ENCODE data around the gene BRCC3. TPM values are rescaled to one million over a fixed set of nuclear protein-coding genes. Genes with fewer than 3 reads are reported as not detected.

The BRCC3 gene
- total RNA-seq, 1 donor from 2014 or later, result 21.8 TPM

DNA sequence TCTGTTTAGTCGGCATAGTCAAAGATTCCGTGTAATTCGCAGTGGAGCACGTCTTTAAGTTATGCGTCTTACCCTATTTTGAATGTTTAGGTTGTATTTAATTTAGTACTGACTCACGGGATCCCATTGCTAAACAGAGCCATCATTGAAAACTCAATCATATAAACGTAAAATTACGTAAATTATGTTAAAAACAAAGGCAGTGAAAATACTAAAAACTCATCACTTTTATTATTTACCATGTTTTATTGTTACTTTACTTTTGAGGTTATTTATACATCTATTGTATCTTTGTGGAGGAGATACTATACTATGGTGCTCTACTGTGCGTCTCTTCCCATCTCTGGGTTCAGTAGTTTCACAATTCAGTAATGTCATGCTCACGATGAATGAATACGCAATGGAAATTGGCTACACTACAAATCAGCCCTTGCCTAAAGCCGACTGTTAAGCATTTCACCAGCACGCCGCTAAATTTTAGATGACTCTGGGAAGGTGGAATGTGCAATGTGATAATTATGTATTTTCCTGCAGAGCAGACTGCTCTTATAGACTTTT lies 43.7 kb upstream of the BRCC3 start:
- no peaks in the 10 kb centered on the region for H3K9me3 ChIP-seq (ENCODE audit: insufficient read depth, low read depth, low read length)

DNA sequence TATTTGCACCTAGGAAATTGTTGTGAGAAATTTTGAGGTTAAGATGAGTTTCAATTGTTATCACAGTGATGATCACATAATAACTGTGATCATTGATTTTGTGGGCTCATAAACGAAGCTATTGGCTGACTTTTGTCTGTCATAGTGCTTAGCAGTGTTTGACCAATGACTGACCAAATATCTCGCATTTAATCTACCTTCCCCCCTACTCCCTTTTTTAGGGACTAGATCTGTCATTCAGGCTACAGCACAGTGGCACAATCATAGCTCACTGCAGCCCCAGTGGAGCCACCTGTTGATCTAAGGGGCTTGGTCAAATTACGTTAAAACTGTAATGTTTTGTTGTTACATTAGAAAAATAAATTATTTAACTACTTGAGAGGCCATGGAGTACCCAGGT lies 43.2 kb upstream of the BRCC3 start:
- Histone ChIP-seq H3K4me2 (ENCODE audit: low read length) (peak overlapping the region; percentile 91), H2AFZ (ENCODE audit: low read depth, low read length) (no peak overlapping the region), H3K4me1 (ENCODE audit: insufficient read depth, low read length) (peaks cover 3% of the 10 kb centered on the region), H3K79me2 (ENCODE audit: insufficient read depth, low read length) (peaks cover 22% of the 10 kb centered on the region), H3K4me3 (ENCODE audit: insufficient read depth, low read depth, low read length) (peak overlapping the region; percentile 87), H3K9me3 (ENCODE audit: insufficient read depth, low read depth, low read length) (no peaks in the 10 kb centered on the region), H3K27me3 (ENCODE audit: insufficient read depth, low read length) (no peaks in the 10 kb centered on the region), H4K20me1 (ENCODE audit: insufficient read depth, low read length) (no peaks in the 10 kb centered on the region), H3K36me3 (ENCODE audit: insufficient read depth, low read length) (no peaks in the 10 kb centered on the region), H3K9ac (ENCODE audit: low read length) (peak overlapping the region; percentile 99), H3K27ac (ENCODE audit: low read depth, low read length) (peak overlapping the region; percentile 97)
- no peak for TF ChIP-seq EZH2 (IDR thresholded peaks at IDR 0.05; ENCODE audit: insufficient read depth, low read length)
- TF ChIP-seq, protein P1, sequence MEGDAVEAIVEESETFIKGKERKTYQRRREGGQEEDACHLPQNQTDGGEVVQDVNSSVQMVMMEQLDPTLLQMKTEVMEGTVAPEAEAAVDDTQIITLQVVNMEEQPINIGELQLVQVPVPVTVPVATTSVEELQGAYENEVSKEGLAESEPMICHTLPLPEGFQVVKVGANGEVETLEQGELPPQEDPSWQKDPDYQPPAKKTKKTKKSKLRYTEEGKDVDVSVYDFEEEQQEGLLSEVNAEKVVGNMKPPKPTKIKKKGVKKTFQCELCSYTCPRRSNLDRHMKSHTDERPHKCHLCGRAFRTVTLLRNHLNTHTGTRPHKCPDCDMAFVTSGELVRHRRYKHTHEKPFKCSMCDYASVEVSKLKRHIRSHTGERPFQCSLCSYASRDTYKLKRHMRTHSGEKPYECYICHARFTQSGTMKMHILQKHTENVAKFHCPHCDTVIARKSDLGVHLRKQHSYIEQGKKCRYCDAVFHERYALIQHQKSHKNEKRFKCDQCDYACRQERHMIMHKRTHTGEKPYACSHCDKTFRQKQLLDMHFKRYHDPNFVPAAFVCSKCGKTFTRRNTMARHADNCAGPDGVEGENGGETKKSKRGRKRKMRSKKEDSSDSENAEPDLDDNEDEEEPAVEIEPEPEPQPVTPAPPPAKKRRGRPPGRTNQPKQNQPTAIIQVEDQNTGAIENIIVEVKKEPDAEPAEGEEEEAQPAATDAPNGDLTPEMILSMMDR (IDR thresholded peaks at IDR 0.05; ENCODE audit: insufficient read depth, low read depth, low read length), result no peak
- Mint-ChIP-seq H3K4me3 (ENCODE audit: unreplicated experiment) (peak overlapping the region; percentile 88), H3K36me3 (ENCODE audit: low read depth, unreplicated experiment) (no peaks in the 10 kb centered on the region), H3K27ac (ENCODE audit: unreplicated experiment) (no peak overlapping the region), H3K4me1 (ENCODE audit: low read depth, unreplicated experiment) (peaks cover 5% of the 10 kb centered on the region), H3K27me3 (ENCODE audit: low read depth, unreplicated experiment) (no peaks in the 10 kb centered on the region), H3K9me3 (ENCODE audit: unreplicated experiment) (no peaks in the 10 kb centered on the region)
- DNase-seq (ENCODE audit: low read depth), result no peak
- no peak for FAIRE-seq

More for the DNA sequence above, 43.7 kb upstream of the BRCC3 start:
- peaks cover 21% of the 10 kb centered on the region for H3K79me2 ChIP-seq (ENCODE audit: insufficient read depth, low read length)
- Mint-ChIP-seq H3K27ac (ENCODE audit: unreplicated experiment) (peak overlapping the region; percentile 66), H3K4me3 (ENCODE audit: unreplicated experiment) (peak overlapping the region; percentile 88), H3K9me3 (ENCODE audit: unreplicated experiment) (no peaks in the 10 kb centered on the region), H3K27me3 (ENCODE audit: low read depth, unreplicated experiment) (no peaks in the 10 kb centered on the region), H3K4me1 (ENCODE audit: low read depth, unreplicated experiment) (peaks cover 5% of the 10 kb centered on the region), H3K36me3 (ENCODE audit: low read depth, unreplicated experiment) (no peaks in the 10 kb centered on the region)
- peak overlapping the region; percentile 71 for H2AFZ ChIP-seq (ENCODE audit: low read depth, low read length)
- peak overlapping the region; percentile 91 for H3K4me2 ChIP-seq (ENCODE audit: low read length)
- no peak for TF ChIP-seq EZH2 (IDR thresholded peaks at IDR 0.05; ENCODE audit: insufficient read depth, low read length)
- TF ChIP-seq, protein P1 (IDR thresholded peaks at IDR 0.05; ENCODE audit: insufficient read depth, low read depth, low read length), result no peak
- DNase-seq (ENCODE audit: low read depth) (peak; percentile 71), FAIRE-seq (peak; percentile 73)
- peaks cover 3% of the 10 kb centered on the region for H3K4me1 ChIP-seq (ENCODE audit: insufficient read depth, low read length)
- H3K36me3 ChIP-seq (ENCODE audit: insufficient read depth, low read length), result no peaks in the 10 kb centered on the region
- no peaks in the 10 kb centered on the region for H4K20me1 ChIP-seq (ENCODE audit: insufficient read depth, low read length)
- no peaks in the 10 kb centered on the region for H3K27me3 ChIP-seq (ENCODE audit: insufficient read depth, low read length)
- peak overlapping the region; percentile 97 for H3K27ac ChIP-seq (ENCODE audit: low read depth, low read length)
- H3K9ac ChIP-seq (ENCODE audit: low read length), result peak overlapping the region; percentile 99
- H3K4me3 ChIP-seq (ENCODE audit: insufficient read depth, low read depth, low read length), result peak overlapping the region; percentile 87

DNA sequence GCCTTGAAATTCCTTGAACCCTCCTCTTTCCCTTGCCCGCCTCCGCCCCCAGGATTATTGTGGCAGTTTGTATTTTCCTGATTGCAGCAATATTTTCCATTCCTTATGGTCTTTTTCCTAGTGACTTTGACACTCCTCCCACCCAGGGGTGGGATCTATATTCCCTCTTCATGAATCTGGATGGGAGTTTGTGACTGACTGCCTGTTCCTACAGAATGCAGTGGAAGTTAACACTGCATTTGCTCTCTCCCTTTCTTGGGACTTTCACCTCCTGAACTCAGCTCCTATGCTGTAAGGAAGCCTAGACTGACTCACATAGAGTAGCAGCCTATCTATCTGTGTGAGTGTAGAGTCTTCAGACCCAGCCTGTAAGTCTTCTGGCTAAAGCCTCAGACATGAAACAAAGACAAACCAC lies 42.4 kb upstream of the BRCC3 start:
- Histone ChIP-seq H3K79me2 (ENCODE audit: insufficient read depth, low read length) (peaks cover 26% of the 10 kb centered on the region), H3K9ac (ENCODE audit: low read length) (peak overlapping the region; percentile 31), H4K20me1 (ENCODE audit: insufficient read depth, low read length) (no peaks in the 10 kb centered on the region), H3K4me2 (ENCODE audit: low read length) (peak overlapping the region; percentile 91), H3K9me3 (ENCODE audit: insufficient read depth, low read depth, low read length) (no peaks in the 10 kb centered on the region), H3K4me1 (ENCODE audit: insufficient read depth, low read length) (peaks cover 3% of the 10 kb centered on the region), H3K4me3 (ENCODE audit: insufficient read depth, low read depth, low read length) (no peak overlapping the region), H3K27me3 (ENCODE audit: insufficient read depth, low read length) (no peaks in the 10 kb centered on the region), H2AFZ (ENCODE audit: low read depth, low read length) (no peak overlapping the region), H3K36me3 (ENCODE audit: insufficient read depth, low read length) (no peaks in the 10 kb centered on the region), H3K27ac (ENCODE audit: low read depth, low read length) (no peak overlapping the region)
- no peaks in the 10 kb centered on the region for H3K9me3 Mint-ChIP-seq (ENCODE audit: unreplicated experiment)
- H3K4me3 Mint-ChIP-seq (ENCODE audit: unreplicated experiment), result peak overlapping the region; percentile 70
- H3K27me3 Mint-ChIP-seq (ENCODE audit: low read depth, unreplicated experiment), result no peaks in the 10 kb centered on the region
- H3K4me1 Mint-ChIP-seq (ENCODE audit: low read depth, unreplicated experiment), result peaks cover 5% of the 10 kb centered on the region
- no peaks in the 10 kb centered on the region for H3K36me3 Mint-ChIP-seq (ENCODE audit: low read depth, unreplicated experiment)
- TF ChIP-seq, protein P1 (IDR thresholded peaks at IDR 0.05; ENCODE audit: insufficient read depth, low read depth, low read length), result no peak
- no peak for TF ChIP-seq EZH2 (IDR thresholded peaks at IDR 0.05; ENCODE audit: insufficient read depth, low read length)
- peak; percentile 39 for FAIRE-seq
- DNase-seq (ENCODE audit: low read depth), result peak; percentile 61
- H3K27ac Mint-ChIP-seq (ENCODE audit: unreplicated experiment), result peak overlapping the region; percentile 92
